Measurements from ENCODE around the gene FOSL2. TPM values are rescaled to one million over a fixed set of nuclear protein-coding genes. Genes with fewer than 3 reads are reported as not detected.

Gene FOSL2
- total RNA-seq, 1 donor from 2014 or later = 38.4 TPM

DNA sequence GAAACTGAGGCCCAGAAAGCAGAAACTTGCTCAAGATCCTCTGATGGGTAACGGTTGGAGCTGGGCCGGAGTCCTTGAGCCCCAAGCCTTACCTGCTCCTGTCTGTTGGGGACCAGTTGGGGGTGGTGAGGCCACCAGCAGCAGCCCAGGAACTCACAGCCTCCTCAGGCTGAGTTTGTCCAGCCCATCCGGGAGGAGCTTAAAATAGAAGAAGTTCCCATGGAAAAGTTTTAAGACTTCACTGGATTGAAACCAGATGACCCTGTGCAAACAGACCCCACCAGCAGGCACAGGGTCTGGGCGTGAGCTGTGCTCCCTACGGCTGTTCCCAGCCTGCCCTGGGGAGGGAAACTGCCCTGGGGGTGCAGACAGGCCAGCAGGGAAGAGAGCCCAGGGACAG lies 40.6 kb upstream of the FOSL2 start:
- H3K4me1 Mint-ChIP-seq (ENCODE audit: low read depth) = no peaks in the 10 kb centered on the region
- H3K36me3 Mint-ChIP-seq (ENCODE audit: insufficient read depth) = no peaks in the 10 kb centered on the region
- no peak overlapping the region for H3K27ac Mint-ChIP-seq
- H3K27me3 Mint-ChIP-seq = peaks cover 2% of the 10 kb centered on the region
- no peak overlapping the region for H3K4me3 Mint-ChIP-seq (ENCODE audit: low read depth)
- H3K9me3 Mint-ChIP-seq (ENCODE audit: low read depth) = no peaks in the 10 kb centered on the region
- TF ChIP-seq, protein P1, sequence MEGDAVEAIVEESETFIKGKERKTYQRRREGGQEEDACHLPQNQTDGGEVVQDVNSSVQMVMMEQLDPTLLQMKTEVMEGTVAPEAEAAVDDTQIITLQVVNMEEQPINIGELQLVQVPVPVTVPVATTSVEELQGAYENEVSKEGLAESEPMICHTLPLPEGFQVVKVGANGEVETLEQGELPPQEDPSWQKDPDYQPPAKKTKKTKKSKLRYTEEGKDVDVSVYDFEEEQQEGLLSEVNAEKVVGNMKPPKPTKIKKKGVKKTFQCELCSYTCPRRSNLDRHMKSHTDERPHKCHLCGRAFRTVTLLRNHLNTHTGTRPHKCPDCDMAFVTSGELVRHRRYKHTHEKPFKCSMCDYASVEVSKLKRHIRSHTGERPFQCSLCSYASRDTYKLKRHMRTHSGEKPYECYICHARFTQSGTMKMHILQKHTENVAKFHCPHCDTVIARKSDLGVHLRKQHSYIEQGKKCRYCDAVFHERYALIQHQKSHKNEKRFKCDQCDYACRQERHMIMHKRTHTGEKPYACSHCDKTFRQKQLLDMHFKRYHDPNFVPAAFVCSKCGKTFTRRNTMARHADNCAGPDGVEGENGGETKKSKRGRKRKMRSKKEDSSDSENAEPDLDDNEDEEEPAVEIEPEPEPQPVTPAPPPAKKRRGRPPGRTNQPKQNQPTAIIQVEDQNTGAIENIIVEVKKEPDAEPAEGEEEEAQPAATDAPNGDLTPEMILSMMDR (IDR thresholded peaks at IDR 0.05; ENCODE audit: unreplicated experiment) = no peak
- no peak for DNase-seq (ENCODE audit: low spot score, unreplicated experiment)

DNA sequence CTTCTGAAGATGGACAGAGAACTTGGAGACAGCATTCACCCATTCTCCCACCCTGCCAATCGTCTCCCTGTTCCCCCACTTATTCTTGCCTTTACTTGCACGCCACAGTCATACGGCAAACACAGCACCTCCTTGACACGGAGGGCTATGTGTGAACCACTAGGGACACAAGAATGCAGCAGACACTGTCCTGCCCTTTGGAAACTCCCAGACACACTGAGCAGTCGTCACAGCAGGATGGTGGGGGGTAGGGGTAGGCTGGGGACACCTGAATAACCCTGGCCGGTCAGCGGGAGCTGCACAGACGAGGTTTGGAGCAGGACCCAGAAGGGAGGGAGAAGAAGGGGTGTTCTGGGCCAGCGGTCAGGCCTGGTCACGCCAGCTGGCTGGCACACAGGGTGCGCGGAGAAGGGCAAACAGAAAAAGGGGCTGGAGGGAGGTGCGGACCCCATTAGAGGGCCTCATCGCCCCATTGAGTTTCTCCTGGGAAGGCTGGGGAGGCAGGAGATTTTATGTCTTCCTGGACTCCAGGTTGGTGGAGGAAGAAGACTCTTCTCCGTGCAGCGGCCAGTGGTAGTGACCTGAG lies 40.0 kb upstream of the FOSL2 start:
- Mint-ChIP-seq H3K4me3 (ENCODE audit: low read depth) (no peak overlapping the region), H3K9me3 (ENCODE audit: low read depth) (no peaks in the 10 kb centered on the region), H3K27ac (no peak overlapping the region), H3K27me3 (peaks cover 2% of the 10 kb centered on the region), H3K36me3 (ENCODE audit: insufficient read depth) (no peaks in the 10 kb centered on the region), H3K4me1 (ENCODE audit: low read depth) (no peaks in the 10 kb centered on the region)
- TF ChIP-seq, protein P1 (IDR thresholded peaks at IDR 0.05; ENCODE audit: unreplicated experiment) = no peak
- DNase-seq (ENCODE audit: low spot score, unreplicated experiment) = no peak

DNA sequence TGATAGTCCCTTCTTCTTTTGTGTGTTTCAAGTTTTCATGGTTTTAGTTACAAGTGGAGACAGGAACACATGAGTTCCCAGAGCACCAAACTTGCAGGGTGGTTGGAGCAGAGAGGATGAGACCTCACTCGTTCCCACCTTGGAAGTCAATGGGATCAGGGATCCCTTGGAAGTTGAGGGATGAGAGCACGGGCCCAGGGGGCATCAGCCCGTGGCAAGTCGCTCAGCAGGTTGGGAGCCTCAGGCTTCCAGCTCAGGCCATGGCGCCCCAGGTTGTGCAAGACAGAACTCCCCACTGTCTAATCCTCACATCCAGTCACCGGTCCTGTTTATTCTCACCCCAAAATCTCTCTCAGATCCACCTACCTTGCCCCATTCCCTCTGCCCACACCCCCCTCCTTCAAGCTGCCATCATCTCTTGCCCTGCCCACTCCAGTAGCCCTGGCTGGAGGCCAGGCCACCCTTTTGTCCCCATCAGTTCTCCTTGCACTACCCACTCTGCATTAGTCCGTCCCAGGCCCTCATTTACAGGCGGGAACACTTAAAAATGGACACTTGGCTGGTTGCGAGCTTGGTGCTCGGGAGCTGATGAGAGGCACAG lies 37.6 kb upstream of the FOSL2 start:
- Mint-ChIP-seq H3K4me1 (ENCODE audit: low read depth) (peaks cover 5% of the 10 kb centered on the region), H3K27me3 (no peaks in the 10 kb centered on the region), H3K9me3 (ENCODE audit: low read depth) (no peaks in the 10 kb centered on the region), H3K27ac (no peak overlapping the region), H3K4me3 (ENCODE audit: low read depth) (no peak overlapping the region), H3K36me3 (ENCODE audit: insufficient read depth) (no peaks in the 10 kb centered on the region)
- TF ChIP-seq, protein P1 (IDR thresholded peaks at IDR 0.05; ENCODE audit: unreplicated experiment) = no peak
- DNase-seq (ENCODE audit: low spot score, unreplicated experiment) = no peak

DNA sequence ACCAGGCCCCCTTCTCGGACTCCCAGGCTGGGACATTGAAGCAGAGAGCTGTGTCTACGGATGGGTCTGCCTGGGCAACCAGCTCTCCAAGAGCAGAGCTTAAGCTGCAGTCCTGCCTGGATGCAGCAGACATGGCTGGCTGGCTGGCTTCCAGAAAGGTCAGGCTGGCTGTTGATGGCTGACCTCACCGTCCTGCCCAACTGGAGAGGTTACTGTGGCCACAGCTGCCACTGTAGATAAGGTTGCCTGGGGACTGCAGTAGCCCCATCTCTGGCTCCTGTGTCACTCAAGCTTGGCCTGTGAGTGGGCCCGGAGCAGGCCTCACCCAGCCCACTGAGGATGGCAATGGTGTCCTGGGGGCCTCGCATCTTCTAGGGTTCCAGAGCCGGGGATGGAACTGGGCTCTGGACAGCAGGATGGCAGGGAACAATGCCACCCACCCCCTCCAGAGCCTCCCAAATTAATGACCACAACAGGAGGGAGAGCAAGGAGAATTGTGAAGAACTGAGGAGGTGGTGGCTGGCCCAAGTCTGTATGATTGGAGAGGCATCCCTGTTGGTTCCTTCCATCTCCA lies 37.0 kb upstream of the FOSL2 start:
- no peaks in the 10 kb centered on the region for H3K36me3 Mint-ChIP-seq (ENCODE audit: insufficient read depth)
- no peak overlapping the region for H3K4me3 Mint-ChIP-seq (ENCODE audit: low read depth)
- no peaks in the 10 kb centered on the region for H3K27me3 Mint-ChIP-seq
- no peak overlapping the region for H3K27ac Mint-ChIP-seq
- H3K9me3 Mint-ChIP-seq (ENCODE audit: low read depth) = no peaks in the 10 kb centered on the region
- no peak for DNase-seq (ENCODE audit: low spot score, unreplicated experiment)
- TF ChIP-seq, protein P1 (IDR thresholded peaks at IDR 0.05; ENCODE audit: unreplicated experiment) = no peak
- peaks cover 5% of the 10 kb centered on the region for H3K4me1 Mint-ChIP-seq (ENCODE audit: low read depth)

DNA sequence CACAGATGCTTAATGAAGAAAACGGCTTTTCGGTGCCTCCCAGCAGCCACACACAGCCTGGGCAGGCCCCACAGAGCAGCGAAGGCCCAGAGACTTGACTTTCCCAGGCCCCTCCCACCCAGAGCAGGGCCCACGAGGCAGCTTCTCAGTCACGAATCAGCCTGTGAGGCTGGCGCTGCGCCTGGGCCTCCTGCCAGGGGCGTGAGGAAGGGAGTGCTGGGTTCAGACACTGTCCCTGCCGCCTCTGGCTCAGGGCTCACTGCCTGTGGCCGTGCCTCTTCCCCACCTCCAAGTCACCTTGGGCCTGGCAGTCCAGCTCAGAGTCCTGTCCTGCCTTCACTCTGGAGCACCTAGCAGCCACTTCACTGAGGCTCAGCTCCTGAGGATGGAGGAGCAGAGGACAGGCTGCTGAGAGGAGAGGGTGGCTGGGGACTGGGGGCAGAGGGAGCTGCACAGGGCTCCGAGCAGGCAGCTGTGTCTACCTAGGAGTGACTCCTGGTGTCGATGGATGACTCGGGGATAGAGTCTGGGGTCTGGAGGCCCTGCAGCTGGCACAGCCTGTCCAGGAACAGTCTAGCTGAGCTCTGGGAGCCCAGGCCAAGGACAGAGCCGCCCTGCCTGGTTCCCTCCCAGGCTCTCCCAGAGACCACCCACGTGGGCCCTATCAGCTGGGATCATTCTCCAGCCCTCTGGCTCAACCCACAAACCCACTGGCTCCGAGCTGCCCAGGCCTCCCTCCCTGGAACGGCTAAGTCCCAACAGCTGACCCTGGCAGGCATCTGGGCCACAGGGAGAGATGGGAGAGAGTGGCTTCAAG lies 36.4 kb upstream of the FOSL2 start:
- no peak overlapping the region for H3K4me3 Mint-ChIP-seq (ENCODE audit: low read depth)
- TF ChIP-seq, protein P1 (IDR thresholded peaks at IDR 0.05; ENCODE audit: unreplicated experiment) = no peak
- H3K27me3 Mint-ChIP-seq = no peaks in the 10 kb centered on the region
- peaks cover 5% of the 10 kb centered on the region for H3K4me1 Mint-ChIP-seq (ENCODE audit: low read depth)
- DNase-seq (ENCODE audit: low spot score, unreplicated experiment) = no peak
- H3K9me3 Mint-ChIP-seq (ENCODE audit: low read depth) = no peaks in the 10 kb centered on the region
- H3K27ac Mint-ChIP-seq = no peak overlapping the region
- no peaks in the 10 kb centered on the region for H3K36me3 Mint-ChIP-seq (ENCODE audit: insufficient read depth)

Data from progenitor cell of endocrine pancreas (in vitro differentiated cells).